HEK293 (cell line): ENCODE data around the gene SCUBE1.

Experiments used
- CTCF ChIA-PET: fragments of 350-600 bp; formaldehyde crosslinking; extraction: SDS; loops from one replicate; lab custom pipeline; 2021; ENCODE audit warnings: antibody characterized with exemption; lab: Yijun Ruan, JAX
- POLR2A ChIA-PET: fragments of 300-600 bp; formaldehyde crosslinking; extraction: SDS; loops from one replicate; lab custom pipeline; 2020; ENCODE audit warnings: antibody characterized with exemption, inconsistent platforms; lab: Yijun Ruan, JAX
- H3K27ac ChIP-seq: fragments of 200-500 bp; sonication (Bioruptor generic); 2 replicates; pipeline ENCODE4 v1.5.1; 2014; ENCODE audit warnings: low read depth, low read length, control low read depth, inconsistent platforms; ENCODE audit errors: extremely low read depth
- H3K36me3 ChIP-seq, 2 experiments: fragments of 200-500 bp in 1 of 2; sonication (Bioruptor generic) in 1 of 2; 1 replicate in 1 of 2; 2 replicates in 1 of 2; pipeline ENCODE4 v1.5.1; 2014 to 2017; ENCODE audit warnings: inconsistent platforms in 2 of 2, low read length in 2 of 2; ENCODE audit not compliant: control insufficient read depth in 2 of 2, insufficient read depth in 1 of 2
- H3K4me1 ChIP-seq: fragments of 200-500 bp; sonication (Bioruptor generic); 2 replicates; pipeline ENCODE4 v1.5.1; 2014; ENCODE audit warnings: mild to moderate bottlenecking, low read length, inconsistent platforms; ENCODE audit not compliant: control insufficient read depth, insufficient read depth
- H3K4me3 ChIP-seq: 2 replicates; pipeline ENCODE4 v1.5.1; 2011; ENCODE audit warnings: low read depth, mild to moderate bottlenecking, control low read depth, low read length, moderate library complexity
- H3K9me3 ChIP-seq: fragments of 200-500 bp; sonication (Bioruptor generic); 2 replicates; pipeline ENCODE4 v1.5.1; 2014; ENCODE audit warnings: low read depth, low read length, inconsistent platforms; ENCODE audit not compliant: control insufficient read depth, insufficient read depth
- AEBP2 ChIP-seq: fragments of 450-650 bp; formaldehyde crosslinking; IDR thresholded peaks from 2 replicates; pipeline ENCODE4 v1.5.1; 2016; ENCODE audit warnings: missing biosample characterization, missing genetic modification characterization, borderline replicate concordance
- CTCF ChIP-seq: fragments of 450-650 bp; formaldehyde crosslinking; IDR thresholded peaks from 2 replicates; pipeline ENCODE4 v1.5.1; 2016; ENCODE audit warnings: missing biosample characterization, missing genetic modification characterization
- GFI1B ChIP-seq: fragments of 450-650 bp; formaldehyde crosslinking; IDR thresholded peaks from 2 replicates; pipeline ENCODE4 v1.5.1; 2016; ENCODE audit warnings: missing biosample characterization, missing genetic modification characterization
- GLI4 ChIP-seq: fragments of 450-650 bp; formaldehyde crosslinking; IDR thresholded peaks from 2 replicates; pipeline ENCODE4 v1.5.1; 2016; ENCODE audit warnings: missing biosample characterization, missing genetic modification characterization
- GLIS1 ChIP-seq: fragments of 450-650 bp; formaldehyde crosslinking; IDR thresholded peaks from 2 replicates; pipeline ENCODE4 v1.5.1; 2016; ENCODE audit warnings: missing biosample characterization, missing genetic modification characterization
- GLIS2 ChIP-seq: fragments of 450-650 bp; formaldehyde crosslinking; IDR thresholded peaks from 2 replicates; pipeline ENCODE4 v1.5.1; 2016; ENCODE audit warnings: missing biosample characterization, missing genetic modification characterization
- HOXA7 ChIP-seq: sonication (generic); formaldehyde crosslinking; IDR thresholded peaks from 2 replicates; pipeline ENCODE4 v1.8.1; 2022; ENCODE audit warnings: missing genetic modification reagents, borderline replicate concordance
- HOXD13 ChIP-seq: sonication (generic); formaldehyde crosslinking; IDR thresholded peaks from 2 replicates; pipeline ENCODE4 v1.8.0; 2022; ENCODE audit warnings: missing genetic modification reagents, borderline replicate concordance
- IKZF3 ChIP-seq: fragments of 450-650 bp; IDR thresholded peaks from 2 replicates; pipeline ENCODE4 v1.5.0; 2018; ENCODE audit warnings: missing biosample characterization, mild to moderate bottlenecking, missing genetic modification characterization, moderate library complexity
- PBX3 ChIP-seq: sonication (generic); formaldehyde crosslinking; IDR thresholded peaks from 2 replicates; pipeline ENCODE4 v1.8.1; 2022; ENCODE audit warnings: mild to moderate bottlenecking, moderate library complexity, missing genetic modification reagents
- SCRT1 ChIP-seq: fragments of 450-650 bp; formaldehyde crosslinking; IDR thresholded peaks from 2 replicates; pipeline ENCODE4 v1.5.1; 2016; ENCODE audit warnings: missing biosample characterization, missing genetic modification characterization, borderline replicate concordance
- ZBTB21 ChIP-seq: fragments of 450-650 bp; formaldehyde crosslinking; IDR thresholded peaks from 2 replicates; pipeline ENCODE4 v1.5.1; 2017; ENCODE audit warnings: missing biosample characterization, missing genetic modification characterization
- ZBTB26 ChIP-seq: fragments of 450-650 bp; formaldehyde crosslinking; optimal IDR thresholded peaks from 2 replicates; pipeline ENCODE3; 2016; ENCODE audit warnings: missing biosample characterization, mild to moderate bottlenecking, missing genetic modification characterization
- ZBTB44 ChIP-seq: fragments of 450-650 bp; IDR thresholded peaks from 2 replicates; pipeline ENCODE4 v1.5.1; 2018; ENCODE audit warnings: missing biosample characterization, mild to moderate bottlenecking, missing genetic modification characterization
- ZBTB48 ChIP-seq: fragments of 450-650 bp; formaldehyde crosslinking; IDR thresholded peaks from 2 replicates; pipeline ENCODE4 v1.5.1; 2016; ENCODE audit warnings: missing biosample characterization, missing genetic modification characterization
- ZBTB6 ChIP-seq: fragments of 450-650 bp; formaldehyde crosslinking; IDR thresholded peaks from 2 replicates; pipeline ENCODE4 v1.5.1; 2017; ENCODE audit warnings: missing biosample characterization, missing genetic modification characterization
- ZFP69B ChIP-seq: fragments of 450-650 bp; formaldehyde crosslinking; IDR thresholded peaks from 2 replicates; pipeline ENCODE4 v1.5.1; 2016; ENCODE audit warnings: missing biosample characterization, missing genetic modification characterization
- ZIC2 ChIP-seq: fragments of 450-650 bp; formaldehyde crosslinking; IDR thresholded peaks from 2 replicates; pipeline ENCODE4 v1.5.1; 2016; ENCODE audit warnings: missing biosample characterization, missing genetic modification characterization
- ZNF19 ChIP-seq: fragments of 450-650 bp; formaldehyde crosslinking; IDR thresholded peaks from 2 replicates; pipeline ENCODE4; 2016; ENCODE audit warnings: missing biosample characterization, missing genetic modification characterization, low read depth
- ZNF223 ChIP-seq: fragments of 450-650 bp; formaldehyde crosslinking; IDR thresholded peaks from 2 replicates; pipeline ENCODE4 v1.5.1; 2016; ENCODE audit warnings: missing biosample characterization, missing genetic modification characterization
- ZNF324 ChIP-seq: fragments of 450-650 bp; formaldehyde crosslinking; IDR thresholded peaks from 2 replicates; pipeline ENCODE4 v1.5.1; 2016; ENCODE audit warnings: missing biosample characterization, missing genetic modification characterization
- ZNF350 ChIP-seq: fragments of 450-650 bp; formaldehyde crosslinking; IDR thresholded peaks from 2 replicates; pipeline ENCODE4 v1.5.0; 2017; ENCODE audit warnings: missing biosample characterization, mild to moderate bottlenecking, missing genetic modification characterization
- ZNF394 ChIP-seq: fragments of 450-650 bp; formaldehyde crosslinking; IDR thresholded peaks from 2 replicates; pipeline ENCODE4 v1.5.1; 2016; ENCODE audit warnings: missing biosample characterization, missing genetic modification characterization, mild to moderate bottlenecking, moderate library complexity, borderline replicate concordance
- ZNF777 ChIP-seq: fragments of 450-650 bp; formaldehyde crosslinking; IDR thresholded peaks from 2 replicates; pipeline ENCODE4 v1.5.1; 2017; ENCODE audit warnings: missing biosample characterization, missing genetic modification characterization, borderline replicate concordance
- ZNF830 ChIP-seq: fragments of 450-650 bp; IDR thresholded peaks from 2 replicates; pipeline ENCODE4 v1.5.0; 2018; ENCODE audit warnings: missing biosample characterization, missing genetic modification characterization, low read depth, mild to moderate bottlenecking, moderate library complexity
- ZSCAN23 ChIP-seq: fragments of 450-650 bp; formaldehyde crosslinking; IDR thresholded peaks from 2 replicates; pipeline ENCODE4 v1.5.1; 2016; ENCODE audit warnings: missing biosample characterization, missing genetic modification characterization
- ZSCAN4 ChIP-seq: fragments of 450-650 bp; formaldehyde crosslinking; IDR thresholded peaks from 2 replicates; pipeline ENCODE4 v1.5.1; 2017; ENCODE audit warnings: missing biosample characterization, missing genetic modification characterization

SCUBE1 gene

GRCh38 chr22:43228330-43228729 is 114.8 kb downstream of the SCUBE1 start (continued):
- TF ChIP-seq GLIS1 (tag by site-specific recombination) (peak; percentile 65), ZIC2 (tag by site-specific recombination) (peak; percentile 48), CTCF (peak; percentile 53; the same call in 1 of the 2 replicates), ZBTB26 (tag by site-specific recombination) (no peak), ZNF394 (no peak), PBX3 (CRISPR knock-in tag) (no peak), GLI4 (no peak), ZBTB44 (no peak), ZBTB48 (tag by site-specific recombination) (no peak), GLIS2 (tag by site-specific recombination) (0 out of 2 replicates have a peak, but pooled peaks have one; percentile 23), ZNF19 (no peak)

GRCh38 chr22:43227239-43227630 is 115.9 kb downstream of the SCUBE1 start:
- Histone ChIP-seq H3K4me1 (no peaks in the 10 kb centered on the region), H3K27ac (no peak overlapping the region)
- CTCF ChIA-PET: interaction anchor here (0.5 to 11.6 kb wide), 11 partner anchors 11 to 266 kb away, joined by 3 to 152 read pairs (median 7); partner anchors contain the start of genes SCUBE1 and TTLL12

More at GRCh38 chr22:43227239-43227630, 115.9 kb downstream of the SCUBE1 start:
- no peaks in the 10 kb centered on the region for H3K9me3 ChIP-seq
- H3K4me3 ChIP-seq: no peak overlapping the region
- TF ChIP-seq ZNF830 (tag by site-specific recombination): no peak
- TF ChIP-seq ZNF350: no peak
- no peak for TF ChIP-seq ZFP69B (tag by site-specific recombination)
- TF ChIP-seq HOXA7: no peak
- no peak for TF ChIP-seq ZBTB21 (tag by site-specific recombination)
- no peak for TF ChIP-seq ZNF223 (tag by site-specific recombination)
- TF ChIP-seq ZBTB6 (tag by site-specific recombination): no peak
- no peak; the same call in 1 of the 2 replicates for TF ChIP-seq GLIS2 (tag by site-specific recombination)
- no peak for TF ChIP-seq HOXD13
- TF ChIP-seq ZNF777 (tag by site-specific recombination): no peak
- no peak for TF ChIP-seq IKZF3 (tag by site-specific recombination)
- TF ChIP-seq ZSCAN4 (tag by site-specific recombination): no peak
- no peak for TF ChIP-seq ZNF324 (tag by site-specific recombination)
- TF ChIP-seq AEBP2 (tag by site-specific recombination): no peak
- no peak for TF ChIP-seq SCRT1 (tag by site-specific recombination)
- TF ChIP-seq ZSCAN23: no peak
- no peak for TF ChIP-seq GFI1B (tag by site-specific recombination)
- H3K36me3 ChIP-seq: no peaks in the 10 kb centered on the region
- POLR2A ChIA-PET: interaction anchor here (1.5 kb wide), 1 partner anchor 40 kb away, joined by 12 read pairs; the partner anchor contains the start of gene TTLL12
